Tibial artery (tissue), 4 donors: ENCODE data around the gene TPRG1.

Experiments used
- DNase-seq, 2 donors: peaks; one replicate each; pipeline ENCODE4 v3.0.0-alpha.2; 2019
- H3K27ac ChIP-seq, 2 donors: fragments of 200-600 bp; sonication (generic) in 1 of 2; 1 replicate in 1 of 2; 2 replicates in 1 of 2; pipeline ENCODE4 v1.5.1; 2018 to 2019; ENCODE audit warnings: mild to moderate bottlenecking in 1 of 2
- H3K27me3 ChIP-seq, 2 donors: fragments of 200-600 bp; sonication (generic) in 1 of 2; one replicate each; pipeline versions ENCODE4 v1.5.1 to v1.6.0; 2016 to 2019
- H3K36me3 ChIP-seq, 3 donors: fragments of 200-600 bp; sonication (generic) in 2 of 3; one replicate each; pipeline ENCODE4 v1.5.1; 2016 to 2019; ENCODE audit warnings: mild to moderate bottlenecking in 2 of 3
- H3K4me1 ChIP-seq, 4 donors: fragments of 200-600 bp; sonication (generic) in 2 of 4; 1 replicate in 3 of 4; 2 replicates in 1 of 4; pipeline ENCODE4 v1.5.1; 2016 to 2019
- H3K4me3 ChIP-seq, 2 donors: fragments of 200-600 bp; sonication (generic) in 1 of 2; 1 replicate in 1 of 2; 2 replicates in 1 of 2; pipeline ENCODE4 v1.5.1; 2018 to 2019; ENCODE audit warnings: mild to moderate bottlenecking in 2 of 2
- H3K9me3 ChIP-seq, 3 donors: fragments of 200-600 bp; sonication (generic) in 1 of 3; one replicate each; pipeline ENCODE4 v1.5.1; 2016 to 2019
- intact Hi-C: fragments of 100-400 bp; cut with DNase I; formaldehyde crosslinking; loops from one replicate; pipeline ENCODE4 v1.15.0; 2023; ENCODE audit warnings: low total_unique reads
- TF ChIP-seq, protein P1 (sequence below), 2 experiments: fragments of 200-600 bp in 1 of 2; fragments of 450-650 bp in 1 of 2; IDR thresholded peaks; one replicate each; pipeline ENCODE4 v1.5.1; 2017 to 2019; ENCODE audit warnings: antibody characterized with exemption in 2 of 2, mild to moderate bottlenecking in 1 of 2, moderate library complexity in 1 of 2

The TPRG1 gene

DNA sequence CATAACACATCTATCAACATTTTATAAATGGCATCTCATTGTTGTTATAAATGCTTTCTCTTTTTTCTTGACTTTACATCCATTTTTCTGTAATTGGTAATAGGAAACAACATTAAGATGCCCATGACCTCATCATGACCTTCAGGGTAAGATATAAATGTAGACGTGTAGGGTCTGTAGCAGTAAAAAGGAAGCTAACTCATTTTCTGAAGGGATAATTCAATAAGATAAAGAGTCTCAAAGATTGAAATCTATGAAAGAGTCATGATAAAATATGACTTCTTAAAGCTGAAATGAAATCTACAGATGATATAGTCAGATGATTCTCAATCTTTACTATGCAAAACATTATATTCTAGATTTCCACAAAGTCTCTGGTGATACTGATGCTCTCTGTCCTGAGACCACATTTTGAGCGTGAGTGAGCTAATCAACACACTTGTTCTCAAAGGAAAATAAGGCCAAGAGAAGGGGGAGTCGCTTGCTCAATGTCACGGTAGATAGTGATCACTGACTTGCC, 38.5 kb downstream of the TPRG1 start:
- no peaks in the 10 kb centered on the region for H3K4me1 ChIP-seq
- TF ChIP-seq, protein P1, sequence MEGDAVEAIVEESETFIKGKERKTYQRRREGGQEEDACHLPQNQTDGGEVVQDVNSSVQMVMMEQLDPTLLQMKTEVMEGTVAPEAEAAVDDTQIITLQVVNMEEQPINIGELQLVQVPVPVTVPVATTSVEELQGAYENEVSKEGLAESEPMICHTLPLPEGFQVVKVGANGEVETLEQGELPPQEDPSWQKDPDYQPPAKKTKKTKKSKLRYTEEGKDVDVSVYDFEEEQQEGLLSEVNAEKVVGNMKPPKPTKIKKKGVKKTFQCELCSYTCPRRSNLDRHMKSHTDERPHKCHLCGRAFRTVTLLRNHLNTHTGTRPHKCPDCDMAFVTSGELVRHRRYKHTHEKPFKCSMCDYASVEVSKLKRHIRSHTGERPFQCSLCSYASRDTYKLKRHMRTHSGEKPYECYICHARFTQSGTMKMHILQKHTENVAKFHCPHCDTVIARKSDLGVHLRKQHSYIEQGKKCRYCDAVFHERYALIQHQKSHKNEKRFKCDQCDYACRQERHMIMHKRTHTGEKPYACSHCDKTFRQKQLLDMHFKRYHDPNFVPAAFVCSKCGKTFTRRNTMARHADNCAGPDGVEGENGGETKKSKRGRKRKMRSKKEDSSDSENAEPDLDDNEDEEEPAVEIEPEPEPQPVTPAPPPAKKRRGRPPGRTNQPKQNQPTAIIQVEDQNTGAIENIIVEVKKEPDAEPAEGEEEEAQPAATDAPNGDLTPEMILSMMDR (IDR thresholded peaks at IDR 0.05), result no peak
- DNase-seq, result no peak
- H3K4me3 ChIP-seq, result no peak overlapping the region
- no peaks in the 10 kb centered on the region for H3K9me3 ChIP-seq
- intact Hi-C loops, result no loop called here
- H3K36me3 ChIP-seq, result no peaks in the 10 kb centered on the region
- no peak overlapping the region for H3K27ac ChIP-seq
- H3K27me3 ChIP-seq, result no peaks in the 10 kb centered on the region

DNA sequence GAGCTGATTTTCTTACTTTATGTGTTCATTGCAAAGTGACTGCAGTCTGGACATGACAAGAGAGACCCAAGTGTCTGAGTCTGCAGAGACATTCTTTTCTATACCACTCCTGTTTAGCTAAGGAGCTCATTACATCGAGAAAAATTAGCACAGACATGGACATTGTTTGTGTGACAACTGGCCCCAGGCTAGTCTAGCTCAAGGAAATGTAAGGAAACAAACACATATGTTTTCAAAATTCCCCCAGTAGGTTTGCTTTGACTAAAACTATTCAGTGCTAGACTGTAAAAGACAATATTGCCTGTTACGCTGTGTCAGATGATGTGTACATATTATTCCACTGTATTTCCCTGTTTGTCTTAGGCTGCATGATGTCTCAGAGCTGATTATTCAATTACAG, 40.9 kb downstream of the TPRG1 start:
- Histone ChIP-seq H3K4me1 (no peaks in the 10 kb centered on the region), H3K27ac (no peak overlapping the region), H3K27me3 (no peaks in the 10 kb centered on the region), H3K4me3 (no peak overlapping the region), H3K36me3 (no peaks in the 10 kb centered on the region), H3K9me3 (no peaks in the 10 kb centered on the region)
- TF ChIP-seq, protein P1 (IDR thresholded peaks at IDR 0.05), result no peak
- DNase-seq, result no peak
- intact Hi-C loops, result no loop called here

DNA sequence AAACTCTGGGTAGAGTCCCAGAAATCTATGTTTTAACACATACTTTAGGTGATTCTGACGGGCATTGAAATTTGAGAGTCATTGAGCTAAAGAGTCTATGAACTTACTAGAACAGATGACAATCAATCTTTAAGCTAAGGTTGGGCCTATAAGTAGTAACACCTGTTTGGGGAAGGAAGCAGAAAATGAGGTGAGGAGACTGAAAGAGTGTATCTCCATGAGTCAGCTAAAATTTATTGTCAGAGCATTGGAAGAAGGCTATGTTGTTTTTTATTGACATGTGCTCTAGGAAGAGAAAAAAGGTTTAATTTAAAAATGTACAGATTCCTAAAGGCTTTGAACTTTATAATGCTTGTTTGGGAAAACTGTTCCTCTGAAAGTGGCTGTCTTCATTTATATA, 42.9 kb downstream of the TPRG1 start:
- Histone ChIP-seq H3K27ac (no peak overlapping the region), H3K36me3 (peaks cover 0 to 7% (median 0%) of the 10 kb centered on the region in 3 donors), H3K4me1 (no peaks in the 10 kb centered on the region), H3K4me3 (no peak overlapping the region), H3K9me3 (no peaks in the 10 kb centered on the region), H3K27me3 (no peaks in the 10 kb centered on the region)
- intact Hi-C loops, result no loop called here
- DNase-seq, result no peak
- TF ChIP-seq, protein P1 (IDR thresholded peaks at IDR 0.05), result no peak

DNA sequence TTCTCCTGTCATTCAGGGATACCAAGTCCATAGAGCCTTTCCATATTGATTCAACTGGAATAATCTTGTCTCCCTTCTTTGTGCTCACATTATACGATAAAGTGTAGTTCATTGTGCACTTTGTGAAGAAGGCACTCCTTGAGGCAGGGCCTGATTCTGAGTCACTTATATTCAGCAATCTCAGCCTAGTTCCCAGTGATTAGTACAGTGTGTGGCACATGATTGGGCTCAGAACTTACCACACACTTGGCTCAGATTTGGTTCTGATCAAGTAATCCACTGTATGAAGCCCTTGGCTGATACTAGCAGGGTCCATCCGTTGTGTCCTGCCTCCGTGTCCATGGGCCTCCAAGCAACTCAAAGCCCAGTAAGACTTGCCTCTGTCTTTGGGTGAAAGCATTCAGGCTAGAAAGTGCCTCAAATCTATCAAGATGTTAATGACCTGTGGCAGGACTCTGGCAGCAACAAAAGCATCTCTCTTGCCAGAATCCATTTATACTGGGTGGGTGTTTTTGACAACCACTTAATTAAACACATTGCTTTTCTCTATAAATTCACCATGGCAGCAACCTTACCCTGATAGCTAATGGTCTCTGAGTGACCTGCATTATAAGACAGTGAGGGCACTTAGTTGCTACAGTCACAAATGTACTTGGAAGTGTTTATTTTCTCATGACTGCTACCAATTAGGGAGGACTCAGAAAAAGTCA, 51.3 kb downstream of the TPRG1 start:
- TF ChIP-seq, protein P1 (IDR thresholded peaks at IDR 0.05), result no peak
- intact Hi-C loops, result no loop called here
- no peak for DNase-seq

DNA sequence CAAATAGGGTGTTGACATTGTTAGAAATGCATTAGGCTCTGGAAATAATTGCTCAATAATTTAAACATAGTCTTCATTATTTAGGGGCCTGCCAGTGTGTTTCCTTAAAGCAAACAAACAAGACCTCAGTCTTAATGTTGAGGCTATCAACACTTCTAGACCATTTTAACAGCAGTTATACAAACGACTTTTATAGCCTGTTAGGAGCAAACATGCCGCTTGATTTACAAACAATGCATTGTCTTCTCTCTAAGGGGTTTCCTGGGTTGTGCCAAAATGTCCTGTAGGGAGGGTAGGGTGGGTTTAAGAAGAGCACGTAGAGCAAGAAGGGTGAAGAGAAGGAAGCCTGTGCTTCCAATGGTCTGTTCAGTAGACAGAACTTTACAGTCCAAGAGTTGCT, 53.7 kb downstream of the TPRG1 start:
- Histone ChIP-seq H3K27ac (no peak overlapping the region), H3K4me3 (no peak overlapping the region), H3K4me1 (no peaks in the 10 kb centered on the region), H3K36me3 (no peaks in the 10 kb centered on the region), H3K27me3 (no peaks in the 10 kb centered on the region), H3K9me3 (no peaks in the 10 kb centered on the region)
- no peak for DNase-seq
- TF ChIP-seq, protein P1 (IDR thresholded peaks at IDR 0.05), result no peak
- intact Hi-C loops, result no loop called here

More for the DNA sequence above, 51.3 kb downstream of the TPRG1 start:
- Histone ChIP-seq H3K4me3 (no peak overlapping the region), H3K27me3 (no peaks in the 10 kb centered on the region), H3K36me3 (peaks cover 0 to 4% (median 0%) of the 10 kb centered on the region in 3 donors), H3K9me3 (no peaks in the 10 kb centered on the region), H3K27ac (no peak overlapping the region), H3K4me1 (no peaks in the 10 kb centered on the region)
